Measurements from ENCODE around the gene MDP1.

- TF ChIP-seq CTCF (conservative IDR thresholded peaks at IDR 0.05 in 1 of 2, IDR thresholded peaks at IDR 0.05 in 1 of 2; ENCODE audit: low read depth in 1 of 2, low read length in 2 of 2), result no peak
- no peak for TF ChIP-seq EZH2 (IDR thresholded peaks at IDR 0.05; ENCODE audit: low read length, missing control alignments)
These were observed 42.8 kb upstream of the MDP1 start for GRCh38 chr14:24258548-24259265.

Data from fibroblast of lung (primary cell).